ENCODE measurements around the gene SLC25A47.
A peak's percentile ranks its signal among the peaks of the same experiment; 100 is the strongest.
"Not testable (repeated sequence)": the region's sequence is repeated elsewhere in the genome, so short reads cannot be mapped to it uniquely, and the experiment has no call there.

SLC25A47 gene

GRCh38 chr14:100294213-100294962 is 28.8 kb upstream of the SLC25A47 start:
- H3K9me3 ChIP-seq (ENCODE audit: control insufficient read depth, insufficient read depth, low read length): no peaks in the 10 kb centered on the region
- H3K9ac ChIP-seq (ENCODE audit: low read depth, low read length): no peak overlapping the region
- H3K36me3 ChIP-seq (ENCODE audit: insufficient read depth, low read length): peaks cover 4% of the 10 kb centered on the region; the same call in 1 of the 2 replicates
- H3K4me1 ChIP-seq (ENCODE audit: insufficient read depth, low read length): peaks cover 5% of the 10 kb centered on the region; the same call in 1 of the 2 replicates

GRCh38 chr14:100294963-100295330 is 28.2 kb upstream of the SLC25A47 start:
- no peak overlapping the region for H3K9ac ChIP-seq (ENCODE audit: low read depth, low read length)
- H3K4me1 ChIP-seq (ENCODE audit: insufficient read depth, low read length): peaks cover 3% of the 10 kb centered on the region; the same call in 1 of the 2 replicates
- H3K9me3 ChIP-seq (ENCODE audit: control insufficient read depth, insufficient read depth, low read length): no peaks in the 10 kb centered on the region
- H3K36me3 ChIP-seq (ENCODE audit: insufficient read depth, low read length): peaks cover 4% of the 10 kb centered on the region; the same call in 1 of the 2 replicates

GRCh38 chr14:100295376-100296105 is 27.6 kb upstream of the SLC25A47 start:
- H3K9me3 ChIP-seq (ENCODE audit: control insufficient read depth, insufficient read depth, low read length): no peaks in the 10 kb centered on the region
- peaks cover 4% of the 10 kb centered on the region; the same call in 1 of the 2 replicates for H3K36me3 ChIP-seq (ENCODE audit: insufficient read depth, low read length)
- no peaks in the 10 kb centered on the region for H3K4me1 ChIP-seq (ENCODE audit: insufficient read depth, low read length)
- no peak overlapping the region for H3K9ac ChIP-seq (ENCODE audit: low read depth, low read length)

- Histone ChIP-seq H3K9ac (ENCODE audit: low read depth, low read length) (no peak overlapping the region), H3K36me3 (ENCODE audit: insufficient read depth, low read length) (no peaks in the 10 kb centered on the region), H3K4me1 (ENCODE audit: insufficient read depth, low read length) (no peaks in the 10 kb centered on the region), H3K9me3 (ENCODE audit: control insufficient read depth, insufficient read depth, low read length) (no peaks in the 10 kb centered on the region)
These were observed 27.0 kb upstream of the SLC25A47 start for GRCh38 chr14:100296106-100296651.

- not testable (repeated sequence) for H3K9ac ChIP-seq (ENCODE audit: low read depth, low read length); H3K36me3 ChIP-seq (ENCODE audit: insufficient read depth, low read length); H3K4me1 ChIP-seq (ENCODE audit: insufficient read depth, low read length); H3K9me3 ChIP-seq (ENCODE audit: control insufficient read depth, insufficient read depth, low read length)
These were observed 26.4 kb upstream of the SLC25A47 start for GRCh38 chr14:100296729-100297128.

GRCh38 chr14:100297320-100298300 is 25.5 kb upstream of the SLC25A47 start:
- Histone ChIP-seq H3K36me3 (ENCODE audit: insufficient read depth, low read length) (no peaks in the 10 kb centered on the region), H3K9me3 (ENCODE audit: control insufficient read depth, insufficient read depth, low read length) (no peaks in the 10 kb centered on the region), H3K9ac (ENCODE audit: low read depth, low read length) (no peak overlapping the region), H3K4me1 (ENCODE audit: insufficient read depth, low read length) (no peaks in the 10 kb centered on the region)

- H3K9ac ChIP-seq (ENCODE audit: low read depth, low read length): no peak overlapping the region
- H3K36me3 ChIP-seq (ENCODE audit: insufficient read depth, low read length): no peaks in the 10 kb centered on the region
- no peaks in the 10 kb centered on the region for H3K9me3 ChIP-seq (ENCODE audit: control insufficient read depth, insufficient read depth, low read length)
- H3K4me1 ChIP-seq (ENCODE audit: insufficient read depth, low read length): peaks cover 3% of the 10 kb centered on the region; the same call in 1 of the 2 replicates
These were observed 24.4 kb upstream of the SLC25A47 start for GRCh38 chr14:100298551-100299237.

GRCh38 chr14:100299238-100299560 is 23.9 kb upstream of the SLC25A47 start:
- no peaks in the 10 kb centered on the region for H3K9me3 ChIP-seq (ENCODE audit: control insufficient read depth, insufficient read depth, low read length)
- H3K4me1 ChIP-seq (ENCODE audit: insufficient read depth, low read length): peaks cover 8% of the 10 kb centered on the region; the same call in 1 of the 2 replicates
- no peak overlapping the region for H3K9ac ChIP-seq (ENCODE audit: low read depth, low read length)
- peaks cover 4% of the 10 kb centered on the region for H3K36me3 ChIP-seq (ENCODE audit: insufficient read depth, low read length)

- Histone ChIP-seq H3K9ac (ENCODE audit: low read depth, low read length) (no peak overlapping the region), H3K36me3 (ENCODE audit: insufficient read depth, low read length) (peaks cover 4% of the 10 kb centered on the region), H3K4me1 (ENCODE audit: insufficient read depth, low read length) (peaks cover 14% of the 10 kb centered on the region; the same call in 1 of the 2 replicates), H3K9me3 (ENCODE audit: control insufficient read depth, insufficient read depth, low read length) (no peaks in the 10 kb centered on the region)
These were observed 20.5 kb upstream of the SLC25A47 start for GRCh38 chr14:100302616-100303015.

GRCh38 chr14:100303179-100303578 is 20.0 kb upstream of the SLC25A47 start:
- Histone ChIP-seq H3K4me1 (ENCODE audit: insufficient read depth, low read length) (peaks cover 19% of the 10 kb centered on the region; the same call in 1 of the 2 replicates), H3K36me3 (ENCODE audit: insufficient read depth, low read length) (peaks cover 4% of the 10 kb centered on the region), H3K9me3 (ENCODE audit: control insufficient read depth, insufficient read depth, low read length) (no peaks in the 10 kb centered on the region), H3K9ac (ENCODE audit: low read depth, low read length) (no peak overlapping the region)

- Histone ChIP-seq H3K36me3 (ENCODE audit: insufficient read depth, low read length) (peaks cover 4% of the 10 kb centered on the region), H3K9ac (ENCODE audit: low read depth, low read length) (no peak overlapping the region), H3K9me3 (ENCODE audit: control insufficient read depth, insufficient read depth, low read length) (no peaks in the 10 kb centered on the region), H3K4me1 (ENCODE audit: insufficient read depth, low read length) (peaks cover 20% of the 10 kb centered on the region; the same call in 1 of the 2 replicates)
These were observed 19.2 kb upstream of the SLC25A47 start for GRCh38 chr14:100303925-100304324.

GRCh38 chr14:100304825-100305323 is 18.3 kb upstream of the SLC25A47 start:
- Histone ChIP-seq H3K9me3 (ENCODE audit: control insufficient read depth, insufficient read depth, low read length) (no peaks in the 10 kb centered on the region), H3K4me1 (ENCODE audit: insufficient read depth, low read length) (peaks cover 23% of the 10 kb centered on the region; the same call in 1 of the 2 replicates), H3K9ac (ENCODE audit: low read depth, low read length) (peak overlapping the region; percentile 87), H3K36me3 (ENCODE audit: insufficient read depth, low read length) (peaks cover 4% of the 10 kb centered on the region)

- Histone ChIP-seq H3K9me3 (ENCODE audit: control insufficient read depth, insufficient read depth, low read length) (no peaks in the 10 kb centered on the region), H3K36me3 (ENCODE audit: insufficient read depth, low read length) (peaks cover 4% of the 10 kb centered on the region), H3K4me1 (ENCODE audit: insufficient read depth, low read length) (peaks cover 25% of the 10 kb centered on the region; the same call in 1 of the 2 replicates), H3K9ac (ENCODE audit: low read depth, low read length) (peak overlapping the region; percentile 87)
These were observed 17.6 kb upstream of the SLC25A47 start for GRCh38 chr14:100305324-100306100.

Data from ES-I3 (cell line).